Astrocyte (in vitro differentiated cells and primary cell): Measurements from ENCODE around the gene KATNB1. TPM values are rescaled to one million over a fixed set of nuclear protein-coding genes. Genes with fewer than 3 reads are reported as not detected.

Experiments used
- DNase-seq: peaks from one replicate; pipeline ENCODE4 v3.0.0-alpha.2; 2010; ENCODE audit warnings: low read depth
- FAIRE-seq: peaks from 2 replicates; lab custom pipeline; 2011; peaks lifted over from hg19 to GRCh38; lab: Jason Lieb, UNC
- H2AFZ ChIP-seq: 2 replicates; pipeline ENCODE4 v1.6.0; 2012; ENCODE audit warnings: low read depth, low read length, inconsistent platforms
- H3K27ac ChIP-seq: 2 replicates; pipeline ENCODE4 v1.5.1; 2011; ENCODE audit warnings: low read depth, low read length, inconsistent platforms
- H3K27me3 ChIP-seq: 2 replicates; pipeline ENCODE4 v1.6.0; 2011; ENCODE audit warnings: low read length, inconsistent platforms; ENCODE audit not compliant: insufficient read depth
- H3K36me3 ChIP-seq: 2 replicates; pipeline ENCODE4 v1.5.1; 2011; ENCODE audit warnings: low read length, inconsistent platforms; ENCODE audit not compliant: insufficient read depth
- H3K4me1 ChIP-seq: 2 replicates; pipeline ENCODE4 v1.5.1; 2011; ENCODE audit warnings: low read length, inconsistent platforms; ENCODE audit not compliant: insufficient read depth
- H3K4me2 ChIP-seq: 2 replicates; pipeline ENCODE4 v1.6.0; 2012; ENCODE audit warnings: low read length, inconsistent platforms
- H3K4me3 ChIP-seq: 2 replicates; pipeline ENCODE4 v1.5.1; 2011; ENCODE audit warnings: low read depth, mild to moderate bottlenecking, low read length, inconsistent platforms; ENCODE audit not compliant: insufficient read depth
- H3K79me2 ChIP-seq: 2 replicates; pipeline ENCODE4 v1.6.0; 2012; ENCODE audit warnings: mild to moderate bottlenecking, low read length, inconsistent platforms; ENCODE audit not compliant: insufficient read depth
- H3K9ac ChIP-seq: 2 replicates; pipeline ENCODE4 v1.6.0; 2012; ENCODE audit warnings: mild to moderate bottlenecking, low read length, inconsistent platforms
- H3K9me3 ChIP-seq: 2 replicates; pipeline ENCODE4 v1.5.1; 2012; ENCODE audit warnings: low read depth, mild to moderate bottlenecking, low read length, inconsistent platforms; ENCODE audit not compliant: insufficient read depth
- H4K20me1 ChIP-seq: 2 replicates; pipeline ENCODE4 v1.6.0; 2012; ENCODE audit warnings: low read length, inconsistent platforms; ENCODE audit not compliant: insufficient read depth
- H3K27ac Mint-ChIP-seq: one replicate; pipeline ENCODE4 v1.8.0; 2021; ENCODE audit warnings: mild to moderate bottlenecking, mixed read lengths; ENCODE audit not compliant: unreplicated experiment
- H3K27me3 Mint-ChIP-seq: one replicate; pipeline ENCODE4 v1.8.0; 2021; ENCODE audit warnings: low read depth, mixed read lengths; ENCODE audit not compliant: unreplicated experiment
- H3K36me3 Mint-ChIP-seq: one replicate; pipeline ENCODE4 v1.8.0; 2021; ENCODE audit warnings: low read depth, mixed read lengths; ENCODE audit not compliant: unreplicated experiment
- H3K4me1 Mint-ChIP-seq: one replicate; pipeline ENCODE4 v1.8.0; 2021; ENCODE audit warnings: low read depth, mixed read lengths; ENCODE audit not compliant: unreplicated experiment
- H3K4me3 Mint-ChIP-seq: one replicate; pipeline ENCODE4 v1.8.0; 2021; ENCODE audit warnings: mild to moderate bottlenecking, moderate library complexity, mixed read lengths; ENCODE audit not compliant: unreplicated experiment
- H3K9me3 Mint-ChIP-seq: one replicate; pipeline ENCODE4 v1.8.0; 2021; ENCODE audit warnings: mild to moderate bottlenecking, mixed read lengths; ENCODE audit not compliant: unreplicated experiment
- EZH2 ChIP-seq: IDR thresholded peaks from 2 replicates; pipeline ENCODE4 v1.6.1; 2012; ENCODE audit warnings: mild to moderate bottlenecking, low read length, inconsistent platforms; ENCODE audit not compliant: insufficient read depth
- total RNA-seq: library from RNA; stranded (reverse); gene quantifications from 2 replicates; pipeline ENCODE4 v1.2.1, GENCODE V29; 2021
- TF ChIP-seq, protein P1 (sequence below): IDR thresholded peaks from 2 replicates; pipeline ENCODE4 v1.5.1; 2011; ENCODE audit warnings: low read depth, mild to moderate bottlenecking, inconsistent platforms, low read length, moderate library complexity; ENCODE audit not compliant: insufficient read depth

Gene KATNB1
- total RNA-seq, 1 donor from 2014 or later: 28.6 TPM

DNA sequence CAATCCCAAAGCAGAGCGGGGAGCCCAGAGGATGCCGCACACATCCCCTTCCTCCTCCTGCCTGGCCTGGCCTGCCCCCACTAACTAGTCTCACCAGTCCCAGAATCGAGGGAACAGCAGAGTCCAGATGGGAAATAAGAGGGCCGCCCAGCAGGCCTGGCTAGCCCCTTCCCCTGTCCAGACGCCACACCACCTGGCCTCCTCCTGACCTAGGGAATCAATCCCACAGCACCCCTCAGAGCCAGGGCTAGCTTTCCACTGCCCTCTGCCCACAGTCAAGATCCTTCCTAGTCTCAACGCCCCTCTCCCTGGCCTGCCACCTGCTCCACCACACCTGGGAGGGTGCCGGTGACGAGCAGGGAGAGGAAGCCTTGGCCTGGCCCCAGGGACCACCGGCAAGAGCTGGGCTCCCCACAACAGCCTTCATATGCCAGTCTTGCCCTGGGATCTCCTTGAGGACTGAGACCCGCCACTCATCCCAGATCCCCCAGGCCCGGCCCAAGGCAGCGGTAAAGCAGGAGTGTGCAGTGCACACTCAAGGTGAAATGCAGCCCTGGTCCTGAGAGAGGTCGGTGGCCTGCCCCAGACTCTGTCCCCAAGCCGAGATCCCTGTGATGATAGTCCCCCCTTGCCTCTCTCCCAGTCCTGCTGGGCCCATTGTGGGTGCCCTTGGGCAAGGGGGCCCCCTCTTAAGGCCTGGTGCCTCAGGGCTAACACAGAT, 27.9 kb downstream of the KATNB1 start:
- no peak overlapping the region for H2AFZ ChIP-seq
- peaks cover 4% of the 10 kb centered on the region for H3K79me2 ChIP-seq
- no peaks in the 10 kb centered on the region for H3K27me3 ChIP-seq
- Mint-ChIP-seq H3K27me3 (no peaks in the 10 kb centered on the region), H3K9me3 (no peaks in the 10 kb centered on the region), H3K4me3 (peak overlapping the region; percentile 27), H3K4me1 (peaks cover 25% of the 10 kb centered on the region), H3K36me3 (peaks cover 25% of the 10 kb centered on the region), H3K27ac (peak overlapping the region; percentile 67)
- DNase-seq: no peak
- peaks cover 3% of the 10 kb centered on the region for H4K20me1 ChIP-seq
- no peak for TF ChIP-seq EZH2
- TF ChIP-seq, protein P1, sequence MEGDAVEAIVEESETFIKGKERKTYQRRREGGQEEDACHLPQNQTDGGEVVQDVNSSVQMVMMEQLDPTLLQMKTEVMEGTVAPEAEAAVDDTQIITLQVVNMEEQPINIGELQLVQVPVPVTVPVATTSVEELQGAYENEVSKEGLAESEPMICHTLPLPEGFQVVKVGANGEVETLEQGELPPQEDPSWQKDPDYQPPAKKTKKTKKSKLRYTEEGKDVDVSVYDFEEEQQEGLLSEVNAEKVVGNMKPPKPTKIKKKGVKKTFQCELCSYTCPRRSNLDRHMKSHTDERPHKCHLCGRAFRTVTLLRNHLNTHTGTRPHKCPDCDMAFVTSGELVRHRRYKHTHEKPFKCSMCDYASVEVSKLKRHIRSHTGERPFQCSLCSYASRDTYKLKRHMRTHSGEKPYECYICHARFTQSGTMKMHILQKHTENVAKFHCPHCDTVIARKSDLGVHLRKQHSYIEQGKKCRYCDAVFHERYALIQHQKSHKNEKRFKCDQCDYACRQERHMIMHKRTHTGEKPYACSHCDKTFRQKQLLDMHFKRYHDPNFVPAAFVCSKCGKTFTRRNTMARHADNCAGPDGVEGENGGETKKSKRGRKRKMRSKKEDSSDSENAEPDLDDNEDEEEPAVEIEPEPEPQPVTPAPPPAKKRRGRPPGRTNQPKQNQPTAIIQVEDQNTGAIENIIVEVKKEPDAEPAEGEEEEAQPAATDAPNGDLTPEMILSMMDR: no peak
- H3K36me3 ChIP-seq: peaks cover 12% of the 10 kb centered on the region
- H3K9ac ChIP-seq: no peak overlapping the region
- H3K4me2 ChIP-seq: no peak overlapping the region
- no peak overlapping the region for H3K27ac ChIP-seq
- H3K4me3 ChIP-seq: no peak overlapping the region
- H3K4me1 ChIP-seq: peaks cover 8% of the 10 kb centered on the region
- FAIRE-seq: no peak
- no peaks in the 10 kb centered on the region for H3K9me3 ChIP-seq

DNA sequence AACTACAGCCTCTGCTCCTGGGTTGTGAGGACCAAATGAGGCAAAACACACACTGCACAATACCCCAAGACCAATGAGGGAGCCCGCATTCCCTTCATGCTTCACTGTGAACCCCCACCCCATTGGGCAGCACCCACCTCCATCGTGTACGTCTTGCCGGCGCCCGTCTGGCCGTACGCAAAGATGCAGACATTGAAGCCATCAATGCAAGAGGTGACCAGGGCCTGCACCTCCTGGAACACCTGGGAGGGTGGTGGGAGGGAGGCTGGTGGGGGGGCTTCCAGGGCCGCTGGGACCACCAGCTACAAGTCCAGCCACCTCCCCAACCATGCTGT, 28.4 kb downstream of the KATNB1 start:
- FAIRE-seq (no peak), DNase-seq (no peak)
- Histone ChIP-seq H3K27ac (no peak overlapping the region), H3K9ac (no peak overlapping the region), H3K36me3 (peaks cover 17% of the 10 kb centered on the region), H2AFZ (no peak overlapping the region), H3K4me2 (no peak overlapping the region), H3K27me3 (no peaks in the 10 kb centered on the region), H3K4me3 (no peak overlapping the region), H3K9me3 (no peaks in the 10 kb centered on the region), H3K4me1 (peaks cover 8% of the 10 kb centered on the region), H3K79me2 (peaks cover 4% of the 10 kb centered on the region), H4K20me1 (peaks cover 3% of the 10 kb centered on the region)
- TF ChIP-seq EZH2: no peak
- TF ChIP-seq, protein P1: no peak
- no peaks in the 10 kb centered on the region for H3K27me3 Mint-ChIP-seq
- H3K9me3 Mint-ChIP-seq: no peaks in the 10 kb centered on the region
- peak overlapping the region; percentile 66 for H3K27ac Mint-ChIP-seq
- no peak overlapping the region for H3K4me3 Mint-ChIP-seq
- H3K4me1 Mint-ChIP-seq: peaks cover 25% of the 10 kb centered on the region
- peaks cover 25% of the 10 kb centered on the region for H3K36me3 Mint-ChIP-seq
